Subcutaneous abdominal adipose tissue (tissue), 5 donors: ENCODE measurements around the gene PCBP3.

Experiments used
- H3K27ac ChIP-seq: one replicate; pipeline ENCODE4 v1.7.0; 2013; ENCODE audit warnings: low read depth, mild to moderate bottlenecking, inconsistent platforms, low read length, moderate library complexity
- H3K27me3 ChIP-seq, 5 donors: one replicate each; pipeline ENCODE4 v1.7.0; 2013; ENCODE audit warnings: low read length in 5 of 5, inconsistent platforms in 1 of 5; ENCODE audit not compliant: control insufficient read depth in 5 of 5, insufficient read depth in 4 of 5
- H3K36me3 ChIP-seq, 5 donors: one replicate each; pipeline ENCODE4 v1.7.0; 2013; ENCODE audit warnings: low read length in 5 of 5; ENCODE audit not compliant: control insufficient read depth in 5 of 5, insufficient read depth in 5 of 5
- H3K4me1 ChIP-seq, 5 donors: one replicate each; pipeline ENCODE4 v1.7.0; 2013; ENCODE audit warnings: low read length in 5 of 5, mild to moderate bottlenecking in 3 of 5, moderate library complexity in 1 of 5; ENCODE audit not compliant: control insufficient read depth in 5 of 5, insufficient read depth in 5 of 5
- H3K4me3 ChIP-seq, 5 donors: one replicate each; pipeline ENCODE4 v1.7.0; 2013; ENCODE audit warnings: low read length in 5 of 5, low read depth in 1 of 5
- H3K9ac ChIP-seq, 5 donors: one replicate each; pipeline ENCODE4 v1.7.0; 2013; ENCODE audit warnings: low read length in 5 of 5, mild to moderate bottlenecking in 4 of 5, moderate library complexity in 3 of 5
- H3K9me3 ChIP-seq, 5 donors: one replicate each; pipeline ENCODE4 v1.7.0; 2013; ENCODE audit warnings: low read length in 5 of 5; ENCODE audit not compliant: control insufficient read depth in 5 of 5
- donor health status: healthy.
- donor health status: healthy.
- donor health status: healthy.
- donor health status: healthy.
- donor health status: healthy.

PCBP3 gene

DNA sequence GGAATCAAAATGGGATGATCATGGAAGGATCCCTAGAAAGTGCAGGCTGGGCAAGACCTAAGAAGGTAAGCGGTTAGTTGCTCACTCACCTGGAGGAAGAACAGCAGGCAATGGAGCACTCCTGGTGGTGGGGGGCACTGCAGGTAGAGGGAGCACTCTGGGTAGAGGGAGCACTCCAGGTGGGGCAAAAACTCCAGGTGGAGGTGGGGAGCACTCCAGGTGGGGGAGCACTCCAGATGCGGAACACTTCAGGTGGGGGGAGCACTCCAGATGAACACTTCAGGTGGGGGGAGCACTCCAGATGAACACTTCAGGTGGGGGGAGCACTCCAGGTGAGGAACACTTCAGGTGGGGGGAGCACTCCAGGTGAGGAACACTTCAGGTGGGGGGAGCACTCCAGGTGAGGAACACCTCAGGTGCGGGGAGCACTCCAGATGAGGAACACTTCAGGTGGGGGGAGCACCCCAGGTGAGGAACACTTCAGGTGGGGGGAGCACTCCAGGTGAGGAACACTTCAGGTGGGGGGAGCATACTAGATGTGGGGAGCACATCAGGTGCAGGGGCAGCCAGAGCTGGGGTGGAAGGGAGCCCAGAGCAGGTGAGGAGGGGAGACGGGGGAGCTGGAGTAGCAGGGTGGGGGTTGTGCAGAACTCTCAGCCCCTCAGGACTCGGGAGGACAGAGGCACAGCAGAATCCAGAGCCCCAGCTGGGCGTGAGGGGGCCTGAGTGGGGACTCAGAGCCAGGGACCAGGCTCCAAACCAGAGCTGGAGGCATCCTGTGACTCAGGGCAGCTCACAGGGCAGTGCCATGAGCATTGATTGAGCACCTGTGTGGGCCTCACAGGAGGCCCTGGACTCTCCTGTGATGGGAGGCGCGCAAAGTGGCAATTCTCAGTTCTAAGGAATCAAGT lies 300.4 kb downstream of the PCBP3 start:
- Histone ChIP-seq H3K27me3 (peaks cover 0 to 2% (median 0%) of the 10 kb centered on the region in 5 donors), H3K36me3 (no peaks in the 10 kb centered on the region), H3K9me3 (no peaks in the 10 kb centered on the region), H3K27ac (no peak overlapping the region), H3K9ac (no peak overlapping the region), H3K4me3 (no peak overlapping the region), H3K4me1 (peaks cover 0 to 3% (median under 1%) of the 10 kb centered on the region in 5 donors)

DNA sequence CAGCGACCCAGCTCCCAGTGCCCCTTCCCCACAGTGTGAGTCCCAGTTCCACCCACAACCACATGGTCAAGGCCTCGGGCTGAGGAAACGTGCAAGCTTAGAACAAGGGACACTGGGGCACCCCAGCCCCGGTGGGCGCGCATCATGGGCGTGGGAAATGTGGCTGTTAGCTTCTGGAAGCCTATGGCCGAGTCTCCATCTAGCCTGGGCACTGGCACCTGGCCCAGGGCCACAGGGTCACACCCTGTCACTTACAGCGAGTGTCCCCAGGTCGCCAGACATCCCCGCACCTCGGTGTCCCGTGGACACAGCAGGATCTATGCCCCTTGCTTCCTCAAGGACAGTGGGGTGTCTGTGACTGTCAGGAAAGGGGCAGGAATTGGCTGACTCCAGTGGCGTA lies 301.1 kb downstream of the PCBP3 start:
- no peaks in the 10 kb centered on the region for H3K36me3 ChIP-seq
- H3K4me1 ChIP-seq = peaks cover 0 to 9% (median 7%) of the 10 kb centered on the region in 5 donors
- H3K9ac ChIP-seq = no peak overlapping the region
- no peak overlapping the region for H3K27ac ChIP-seq
- no peak overlapping the region for H3K4me3 ChIP-seq
- H3K9me3 ChIP-seq = no peaks in the 10 kb centered on the region
- peaks cover 0 to 7% (median 0%) of the 10 kb centered on the region in 5 donors for H3K27me3 ChIP-seq

GRCh38 chr21:45945066-45945867 lies 301.7 kb downstream of the PCBP3 start:
- Histone ChIP-seq H3K27me3 (peaks cover 0 to 13% (median 3%) of the 10 kb centered on the region in 5 donors), H3K4me1 (peaks cover 0 to 16% (median 13%) of the 10 kb centered on the region in 5 donors), H3K9ac (no peak overlapping the region), H3K36me3 (no peaks in the 10 kb centered on the region), H3K4me3 (no peak overlapping the region), H3K27ac (no peak overlapping the region), H3K9me3 (no peaks in the 10 kb centered on the region)

- peaks cover 0 to 21% (median 19%) of the 10 kb centered on the region in 5 donors for H3K4me1 ChIP-seq
- H3K4me3 ChIP-seq = no peak overlapping the region
- no peaks in the 10 kb centered on the region for H3K9me3 ChIP-seq
- H3K27me3 ChIP-seq = peaks cover 0 to 18% (median 3%) of the 10 kb centered on the region in 5 donors
- no peak overlapping the region for H3K27ac ChIP-seq
- no peaks in the 10 kb centered on the region for H3K36me3 ChIP-seq
- H3K9ac ChIP-seq = no peak overlapping the region
These were observed 302.3 kb downstream of the PCBP3 start for GRCh38 chr21:45945868-45946210.

DNA sequence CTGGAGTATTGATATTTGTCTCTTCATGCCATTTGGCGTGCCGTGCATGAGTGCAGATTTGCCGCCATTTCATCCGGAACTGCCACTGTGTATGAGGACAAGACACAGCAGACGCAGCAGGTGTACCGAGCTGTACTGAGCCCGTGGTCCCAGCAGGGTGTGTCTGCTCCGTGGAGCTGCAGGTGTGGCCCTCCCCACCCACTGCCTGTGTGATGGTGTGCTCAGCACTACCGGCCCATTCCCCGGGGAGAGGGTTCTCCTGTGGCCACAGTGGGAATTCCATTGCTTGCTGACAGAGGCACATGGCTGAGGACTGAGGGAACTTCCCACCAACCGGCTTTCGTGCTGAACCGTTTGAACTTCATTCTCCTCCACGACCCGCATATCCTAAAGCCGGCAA lies 303.8 kb downstream of the PCBP3 start:
- peaks cover 0 to 24% (median 4%) of the 10 kb centered on the region in 5 donors for H3K27me3 ChIP-seq
- H3K4me3 ChIP-seq = no peak overlapping the region
- H3K9me3 ChIP-seq = no peaks in the 10 kb centered on the region
- peaks cover 0 to 24% (median 21%) of the 10 kb centered on the region in 5 donors for H3K4me1 ChIP-seq
- H3K9ac ChIP-seq = no peak overlapping the region
- H3K36me3 ChIP-seq = no peaks in the 10 kb centered on the region
- H3K27ac ChIP-seq = no peak overlapping the region

DNA sequence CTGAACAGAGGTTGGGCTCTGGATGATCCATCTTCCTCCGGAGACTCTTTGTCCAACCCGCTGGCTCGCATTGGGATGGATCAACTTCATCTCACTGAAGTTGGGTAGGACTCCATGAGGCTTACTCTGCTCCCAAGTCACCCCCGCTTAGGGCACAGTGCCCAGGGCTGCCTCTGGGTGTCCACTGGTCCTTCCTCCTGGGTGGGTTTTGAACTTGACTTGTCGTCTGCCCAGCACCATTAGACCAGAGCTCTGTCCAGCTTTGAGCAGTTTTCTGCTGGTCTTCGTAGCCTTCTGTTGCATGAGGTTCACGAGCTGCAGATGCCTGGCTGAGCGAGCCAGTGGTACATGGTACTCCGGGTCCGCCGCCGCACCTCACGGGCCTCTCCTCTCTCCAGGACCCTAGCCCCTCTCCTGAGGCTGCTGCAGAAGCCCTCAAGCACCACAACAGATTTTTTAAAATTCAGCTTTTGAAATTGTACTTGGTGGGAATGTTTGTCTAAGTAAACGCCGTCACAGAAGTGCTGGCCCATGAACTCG lies 304.3 kb downstream of the PCBP3 start:
- Histone ChIP-seq H3K36me3 (no peaks in the 10 kb centered on the region), H3K27me3 (peaks cover 0 to 24% (median 4%) of the 10 kb centered on the region in 5 donors), H3K9ac (no peak overlapping the region), H3K9me3 (no peaks in the 10 kb centered on the region), H3K27ac (no peak overlapping the region), H3K4me1 (peaks cover 0 to 24% (median 21%) of the 10 kb centered on the region in 5 donors), H3K4me3 (no peak overlapping the region)

- no peaks in the 10 kb centered on the region for H3K9me3 ChIP-seq
- no peaks in the 10 kb centered on the region for H3K36me3 ChIP-seq
- no peak overlapping the region for H3K4me3 ChIP-seq
- H3K27me3 ChIP-seq = peaks cover 0 to 24% (median 4%) of the 10 kb centered on the region in 5 donors
- no peak overlapping the region for H3K9ac ChIP-seq
- H3K4me1 ChIP-seq = peaks cover 0 to 24% (median 22%) of the 10 kb centered on the region in 5 donors
- H3K27ac ChIP-seq = no peak overlapping the region
These were observed 305.1 kb downstream of the PCBP3 start for GRCh38 chr21:45948576-45949141.

- Histone ChIP-seq H3K27ac (no peak overlapping the region), H3K4me1 (peaks cover 0 to 33% (median 31%) of the 10 kb centered on the region in 5 donors), H3K4me3 (peak overlapping the region in 1 of 5 donors; percentile 35), H3K9ac (no peak overlapping the region), H3K9me3 (no peaks in the 10 kb centered on the region), H3K36me3 (no peaks in the 10 kb centered on the region), H3K27me3 (peaks cover 0 to 24% (median 4%) of the 10 kb centered on the region in 5 donors)
These were observed 306.6 kb downstream of the PCBP3 start for GRCh38 chr21:45949928-45950739.
